HUES64 (cell line): ENCODE measurements around the gene IL17C.

Experiments
- H3K27ac ChIP-seq: 2 replicates; pipeline ENCODE4 v1.7.0; 2013; ENCODE audit warnings: low read depth, low read length, inconsistent platforms
- H3K27me3 ChIP-seq: 2 replicates; pipeline ENCODE4 v1.6.1; 2013; ENCODE audit warnings: mild to moderate bottlenecking, low read length; ENCODE audit not compliant: insufficient read depth
- H3K36me3 ChIP-seq: 2 replicates; pipeline ENCODE4 v1.6.1; 2013; ENCODE audit warnings: mild to moderate bottlenecking, low read length; ENCODE audit not compliant: insufficient read depth
- H3K4me1 ChIP-seq: 2 replicates; pipeline ENCODE4 v1.6.1; 2013; ENCODE audit warnings: mild to moderate bottlenecking, low read length, moderate library complexity; ENCODE audit not compliant: insufficient read depth
- H3K4me3 ChIP-seq: 2 replicates; pipeline ENCODE4 v1.5.1; 2013; ENCODE audit warnings: mild to moderate bottlenecking, low read length, moderate library complexity
- H3K9ac ChIP-seq: 2 replicates; pipeline ENCODE4 v1.6.1; 2013; ENCODE audit warnings: mild to moderate bottlenecking, low read depth, low read length
- H3K9me3 ChIP-seq: 2 replicates; pipeline ENCODE4 v1.6.1; 2013; ENCODE audit warnings: low read depth, low read length; ENCODE audit not compliant: insufficient read depth
- WGBS: fragments of 150-250, 120-280 bp; methylation state at CpG from one replicate; pipeline ENCODE4 v1.1.7; 2013; ENCODE audit warnings: missing lambda C conversion rate; 5-methylcytosine and 5-hydroxymethylcytosine counted together

Gene IL17C

GRCh38 chr16:88681084-88681680, 42.8 kb downstream of the IL17C start:
- H3K4me1 ChIP-seq, result peaks cover 4% of the 10 kb centered on the region
- no peak overlapping the region for H3K4me3 ChIP-seq
- H3K9ac ChIP-seq, result no peak overlapping the region
- H3K36me3 ChIP-seq, result no peaks in the 10 kb centered on the region
- no peak overlapping the region for H3K27ac ChIP-seq
- H3K9me3 ChIP-seq, result no peaks in the 10 kb centered on the region
- WGBS, result 84% methylated on average over 31 of the region's 31 CpGs
- H3K27me3 ChIP-seq, result peaks cover 22% of the 10 kb centered on the region

- Histone ChIP-seq H3K27ac (no peak overlapping the region), H3K27me3 (peaks cover 27% of the 10 kb centered on the region), H3K4me3 (no peak overlapping the region), H3K36me3 (no peaks in the 10 kb centered on the region), H3K9ac (no peak overlapping the region), H3K9me3 (no peaks in the 10 kb centered on the region), H3K4me1 (peaks cover 4% of the 10 kb centered on the region)
- 80% methylated on average over 21 of the region's 21 CpGs for WGBS
Measured at GRCh38 chr16:88681709-88682451, 43.5 kb downstream of the IL17C start.

DNA sequence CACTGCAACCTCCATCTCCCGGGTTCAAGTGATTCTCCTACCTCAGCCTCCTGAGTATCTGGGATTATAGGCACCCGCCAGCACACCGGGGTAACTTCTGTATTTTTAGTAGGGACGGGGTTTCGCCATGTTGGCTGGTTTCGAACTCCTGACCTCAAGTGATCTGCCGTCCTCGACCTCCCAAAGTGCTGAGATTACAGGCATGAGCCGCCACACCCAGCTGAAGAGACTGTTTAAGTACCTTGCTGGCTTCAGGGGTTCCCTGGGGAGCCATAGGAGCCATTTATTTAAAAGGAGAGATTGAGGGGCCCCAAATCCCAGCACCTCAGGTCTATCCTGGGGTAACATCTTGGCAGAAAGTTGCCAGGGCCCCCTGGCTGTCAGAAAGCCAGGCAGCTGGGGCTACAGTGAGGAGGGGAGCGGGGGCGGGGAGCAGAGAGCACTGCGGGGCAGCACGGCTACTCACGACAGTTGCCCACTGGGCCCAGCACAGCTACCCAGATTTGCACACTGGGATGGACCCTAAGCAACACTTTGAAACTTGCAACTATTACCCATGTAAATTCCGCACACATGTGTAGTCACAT, 46.3 kb downstream of the IL17C start:
- no peaks in the 10 kb centered on the region for H3K36me3 ChIP-seq
- no peak overlapping the region for H3K9ac ChIP-seq

GRCh38 chr16:88685156-88686061, 47.0 kb downstream of the IL17C start:
- Histone ChIP-seq H3K27me3 (peaks cover 49% of the 10 kb centered on the region), H3K9ac (peak overlapping the region; percentile 68; the same call in 1 of the 2 replicates), H3K9me3 (no peaks in the 10 kb centered on the region), H3K4me3 (peak overlapping the region; percentile 78), H3K4me1 (peaks cover 4% of the 10 kb centered on the region), H3K27ac (no peak overlapping the region), H3K36me3 (no peaks in the 10 kb centered on the region)
- 10% methylated on average over 33 of the region's 33 CpGs for WGBS

More for the DNA sequence above, 46.3 kb downstream of the IL17C start:
- 81% methylated on average over 15 of the region's 15 CpGs for WGBS
- peak overlapping the region; percentile 78 for H3K4me3 ChIP-seq
- H3K9me3 ChIP-seq, result no peaks in the 10 kb centered on the region
- H3K27ac ChIP-seq, result no peak overlapping the region
- peaks cover 4% of the 10 kb centered on the region for H3K4me1 ChIP-seq
- H3K27me3 ChIP-seq, result peaks cover 49% of the 10 kb centered on the region

DNA sequence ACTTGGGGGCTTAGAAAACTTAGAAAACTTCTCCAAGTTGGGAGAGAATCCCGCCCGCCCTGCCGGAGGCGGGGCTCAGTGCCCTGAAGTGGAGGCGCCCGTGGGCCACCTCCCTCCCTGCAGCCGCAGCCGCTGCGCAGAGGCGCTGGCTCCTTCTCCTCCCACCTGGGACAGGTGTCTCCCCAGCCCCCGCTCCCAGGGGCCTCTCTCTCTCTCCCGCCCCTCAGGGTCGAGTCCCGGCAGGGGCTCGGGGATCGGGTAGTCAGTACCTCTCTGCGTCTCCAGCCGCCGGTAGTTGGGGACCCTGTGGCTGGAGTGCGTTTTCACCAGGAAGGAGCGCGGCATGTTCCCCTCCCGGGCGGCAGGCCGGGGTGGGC, 47.7 kb downstream of the IL17C start:
- peak overlapping the region; percentile 78 for H3K4me3 ChIP-seq
- H3K36me3 ChIP-seq, result no peaks in the 10 kb centered on the region
- H3K9ac ChIP-seq, result peak overlapping the region; percentile 68; the same call in 1 of the 2 replicates
- WGBS, result under 1% methylated on average over 25 of the region's 25 CpGs
- peaks cover 49% of the 10 kb centered on the region for H3K27me3 ChIP-seq
- H3K27ac ChIP-seq, result no peak overlapping the region
- peaks cover 4% of the 10 kb centered on the region for H3K4me1 ChIP-seq
- no peaks in the 10 kb centered on the region for H3K9me3 ChIP-seq

DNA sequence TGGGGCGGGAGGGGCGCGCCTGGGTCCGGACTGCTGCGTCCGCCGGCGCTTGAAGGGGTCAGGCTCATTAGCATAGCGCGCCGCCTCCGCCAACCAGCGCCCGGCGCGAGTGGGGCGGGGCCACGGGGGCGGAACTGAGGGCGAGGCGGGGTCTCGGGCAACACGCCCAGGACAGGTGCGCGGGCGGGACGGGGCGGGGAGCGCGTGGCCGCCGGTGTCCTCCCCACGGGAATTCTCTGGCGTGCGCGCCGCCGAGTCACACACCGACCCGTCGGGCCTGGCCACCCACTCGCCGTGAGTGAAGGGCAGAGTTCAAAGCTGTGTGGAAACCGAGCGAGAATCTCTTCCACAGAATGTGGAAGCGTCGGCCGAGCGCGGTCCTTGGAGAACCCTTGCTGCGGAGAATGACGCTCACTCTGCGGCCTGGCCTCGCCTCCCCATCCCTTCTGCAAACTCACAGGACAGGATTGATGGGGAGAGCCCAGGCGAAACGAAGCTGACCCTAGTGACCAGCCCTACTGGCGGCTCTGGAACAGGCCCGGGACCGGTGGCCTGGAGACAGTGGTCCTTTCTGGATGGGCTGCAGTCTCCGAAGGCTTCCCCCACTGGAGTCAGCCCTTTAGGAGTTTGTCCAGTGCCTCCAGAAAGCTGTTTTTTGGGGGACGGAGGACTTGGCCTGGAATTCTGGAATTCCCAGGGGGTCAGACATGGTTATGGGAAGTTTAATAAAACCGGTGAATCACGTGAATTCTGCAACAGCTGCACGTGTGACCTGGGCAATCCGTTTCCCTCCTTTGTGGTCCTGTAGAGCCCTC, 48.3 kb downstream of the IL17C start, which contains the start of gene SNAI3:
Gene SNAI3, minus strand, starts transcription at position 69 of the 815 bp plus-strand sequence. CDS start 101 bp downstream, outside the sequence.
- peaks cover 49% of the 10 kb centered on the region for H3K27me3 ChIP-seq

GRCh38 chr16:88687254-88687576, 48.8 kb downstream of the IL17C start:
- Histone ChIP-seq H3K36me3 (no peaks in the 10 kb centered on the region), H3K27me3 (peaks cover 49% of the 10 kb centered on the region), H3K9me3 (no peaks in the 10 kb centered on the region), H3K27ac (no peak overlapping the region), H3K9ac (no peak overlapping the region), H3K4me1 (peaks cover 4% of the 10 kb centered on the region), H3K4me3 (no peak overlapping the region)
- WGBS, result 75% methylated on average over 10 of the region's 10 CpGs

More for the DNA sequence above, 48.3 kb downstream of the IL17C start, which contains the start of gene SNAI3:
- no peaks in the 10 kb centered on the region for H3K9me3 ChIP-seq
- peak within 1 kb of the TSS; percentile 68; the same call in 1 of the 2 replicates for H3K9ac ChIP-seq
- peaks cover 4% of the 10 kb centered on the region for H3K4me1 ChIP-seq
- peak within 1 kb of the TSS; percentile 78 for H3K4me3 ChIP-seq
- no peak within 1 kb of the TSS for H3K27ac ChIP-seq
- WGBS, result 7% methylated on average over 65 of the region's 65 CpGs
- no peaks in the 10 kb centered on the region for H3K36me3 ChIP-seq

- H3K9me3 ChIP-seq, result no peaks in the 10 kb centered on the region
- WGBS, result 55% methylated on average over 2 of the region's 3 CpGs
- H3K36me3 ChIP-seq, result no peaks in the 10 kb centered on the region
- peaks cover 4% of the 10 kb centered on the region for H3K4me1 ChIP-seq
- no peak overlapping the region for H3K4me3 ChIP-seq
- peaks cover 49% of the 10 kb centered on the region for H3K27me3 ChIP-seq
- H3K27ac ChIP-seq, result no peak overlapping the region
- no peak overlapping the region for H3K9ac ChIP-seq
Measured at GRCh38 chr16:88687676-88688012, 49.3 kb downstream of the IL17C start.

DNA sequence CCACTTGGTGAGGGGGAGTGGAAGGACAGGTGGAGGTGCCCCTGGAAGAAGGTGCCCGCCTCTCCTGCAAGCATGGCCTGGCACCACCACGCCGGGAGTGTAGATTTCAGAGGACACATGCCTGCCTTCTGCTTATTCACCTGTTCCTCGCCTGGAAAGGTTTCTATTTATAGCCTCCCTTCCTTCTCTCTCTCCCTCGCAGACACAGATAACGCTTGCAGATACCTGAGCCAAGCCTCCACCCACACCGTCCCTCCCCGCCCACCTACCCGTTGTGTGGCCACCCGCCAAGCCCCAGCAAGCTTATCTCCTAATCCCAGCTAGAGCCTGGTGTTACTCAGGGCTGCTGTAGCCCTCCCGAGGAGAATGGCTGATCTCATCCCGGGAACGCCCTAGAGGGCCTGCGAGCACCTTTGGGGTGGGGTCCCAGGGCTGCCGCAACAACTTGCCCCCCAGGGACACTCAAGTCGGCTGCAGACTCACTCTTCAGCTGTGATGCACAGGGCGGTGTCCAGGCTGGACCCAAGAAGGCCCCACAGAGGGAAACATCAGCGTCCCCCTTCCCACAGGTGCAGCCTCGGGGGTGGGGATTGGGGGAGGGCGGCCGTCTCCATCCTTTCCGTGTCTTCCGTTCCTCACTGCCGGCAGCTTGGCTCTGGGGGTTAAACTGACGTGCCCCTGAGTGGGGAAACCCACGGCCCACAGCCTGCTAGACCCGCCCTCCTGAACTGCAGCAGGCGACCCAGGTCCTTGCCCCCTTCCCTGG, 49.8 kb downstream of the IL17C start:
- Histone ChIP-seq H3K27me3 (peaks cover 49% of the 10 kb centered on the region), H3K4me1 (peaks cover 4% of the 10 kb centered on the region), H3K27ac (no peak overlapping the region), H3K4me3 (no peak overlapping the region), H3K9me3 (no peaks in the 10 kb centered on the region), H3K36me3 (no peaks in the 10 kb centered on the region), H3K9ac (no peak overlapping the region)
- 55% methylated on average over 28 of the region's 28 CpGs for WGBS
